NT2/D1 (cell line): ENCODE measurements around the gene CHMP6.

ENCODE experiments used
- SUZ12 ChIP-seq: IDR thresholded peaks from 2 replicates; pipeline ENCODE4 v1.6.1; 2011; ENCODE audit not compliant: insufficient read length, insufficient read depth; ENCODE audit errors: extremely low read depth
- YY1 ChIP-seq: IDR thresholded peaks from 2 replicates; pipeline ENCODE4 v1.6.1; 2011; ENCODE audit not compliant: insufficient read length, insufficient read depth
- ZNF274 ChIP-seq: IDR thresholded peaks from 2 replicates; pipeline ENCODE4 v1.6.1; 2011; ENCODE audit warnings: mild to moderate bottlenecking, low read depth, low read length

DNA sequence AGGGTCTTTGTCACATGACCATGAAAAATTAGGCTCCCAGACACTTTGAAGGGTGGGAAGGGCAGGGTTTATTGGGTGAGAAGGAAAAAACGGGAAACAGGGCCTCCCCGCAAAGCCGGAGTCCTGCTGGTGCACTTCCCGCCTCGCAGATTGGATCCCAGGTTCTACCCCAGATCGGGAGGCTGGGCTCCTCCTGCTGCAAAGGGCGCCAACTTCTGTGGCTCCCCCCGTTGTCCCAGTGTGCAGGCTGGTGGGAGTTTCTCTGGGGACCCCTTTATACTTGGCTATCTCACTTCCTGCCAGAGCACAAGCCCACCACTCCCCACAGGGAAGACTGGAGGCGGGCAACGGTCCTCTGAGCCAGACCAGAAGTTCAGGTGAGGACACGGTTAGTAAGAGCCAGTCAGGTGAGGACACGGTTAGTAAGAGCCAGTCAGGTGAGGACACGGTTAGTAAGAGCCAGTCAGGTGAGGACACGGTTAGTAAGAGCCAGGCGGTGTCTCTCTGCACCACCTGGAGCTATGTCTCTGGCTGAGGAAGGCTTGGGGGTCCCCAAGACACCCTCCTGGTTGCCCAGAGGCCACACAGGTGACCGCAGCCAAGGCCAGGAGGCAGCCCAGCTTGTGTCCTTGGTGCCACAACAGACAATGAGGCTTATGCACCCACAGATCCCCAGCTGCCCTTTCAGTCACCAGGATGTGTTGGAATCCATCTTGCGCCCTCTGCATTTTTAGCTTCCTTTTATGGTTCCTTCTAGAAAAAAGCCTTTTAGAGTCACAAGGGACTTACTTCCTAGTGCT is 48.1 kb upstream of the CHMP6 start:
- TF ChIP-seq ZNF274 (no peak), YY1 (no peak), SUZ12 (no peak)
